Stimulated activated CD4-positive, alpha-beta T cell treated with anti-CD3 and anti-CD28 coated beads, Interleukin-2, amount 100 ng/mL, for 4 hours (primary cell): ENCODE results near the gene SYS1.
A peak's percentile ranks its signal among the peaks of the same experiment; 100 is the strongest.

ENCODE experiments used
- DNase-seq: peaks from one replicate; pipeline ENCODE4 v3.0.0-alpha.2; 2020; ENCODE audit warnings: low read depth

The SYS1 gene

DNA sequence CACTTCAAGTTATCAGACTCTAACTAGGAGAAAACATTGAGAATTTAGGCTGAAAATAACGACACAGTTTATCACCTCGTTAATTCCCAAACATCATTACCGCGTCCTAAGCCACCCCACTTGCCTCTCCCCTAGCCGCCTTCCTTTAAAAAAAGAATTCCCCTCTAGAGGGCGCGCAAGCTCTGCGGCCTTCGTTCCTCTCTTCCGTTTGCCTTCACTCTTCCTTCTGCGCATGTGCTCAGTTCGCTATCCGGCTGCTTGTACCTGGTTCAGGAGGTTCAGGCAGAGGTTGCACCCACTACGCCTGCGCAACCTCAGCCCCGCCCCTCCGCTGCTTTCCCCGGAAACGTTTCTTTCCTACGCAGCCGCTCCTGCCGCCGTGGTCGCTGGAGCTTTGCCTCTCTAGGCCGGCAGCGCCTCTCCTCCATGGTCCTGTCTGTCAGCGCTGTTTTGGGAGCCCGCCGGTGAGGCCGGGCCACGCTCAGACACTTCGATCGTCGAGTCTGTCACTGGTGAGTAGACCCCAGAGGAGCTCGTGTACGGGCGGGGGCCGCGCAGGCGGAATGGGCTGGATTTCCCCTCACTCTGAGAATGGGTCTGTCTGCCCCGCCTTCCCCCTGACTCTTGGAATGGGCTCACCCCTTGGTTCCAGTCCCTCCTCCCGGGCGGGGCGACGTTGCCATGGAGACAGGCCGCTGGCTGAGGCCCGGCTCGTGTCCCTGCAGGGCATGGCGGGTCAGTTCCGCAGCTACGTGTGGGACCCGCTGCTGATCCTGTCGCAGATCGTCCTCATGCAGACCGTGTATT, at the start of gene SYS1:
Gene SYS1 (plus strand): TSS at position 353 of the 807 bp plus-strand sequence. CDS start 376 bp downstream, at position 729.
- peak; percentile 98 for DNase-seq

DNA sequence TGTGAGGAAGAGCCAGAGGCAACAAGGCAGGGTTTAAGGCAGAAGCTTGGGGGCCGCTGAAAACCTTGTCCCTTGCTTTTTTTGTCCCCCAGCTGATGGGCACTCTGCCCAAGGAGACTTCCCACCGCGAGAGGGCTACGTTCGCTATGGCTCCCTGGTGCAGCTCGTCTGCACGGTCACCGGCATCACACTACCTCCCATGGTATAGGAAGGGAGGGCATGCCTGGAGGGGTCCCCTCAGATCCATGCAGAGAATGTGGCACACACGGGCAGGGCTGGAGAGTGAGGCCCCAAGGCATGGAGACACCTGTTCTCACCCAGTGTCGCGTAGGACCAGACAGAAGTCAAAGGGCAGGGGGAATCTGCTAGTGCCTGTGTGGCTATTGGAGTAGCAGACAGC, 49.0 kb upstream of the SYS1 start:
- DNase-seq, result no peak

DNA sequence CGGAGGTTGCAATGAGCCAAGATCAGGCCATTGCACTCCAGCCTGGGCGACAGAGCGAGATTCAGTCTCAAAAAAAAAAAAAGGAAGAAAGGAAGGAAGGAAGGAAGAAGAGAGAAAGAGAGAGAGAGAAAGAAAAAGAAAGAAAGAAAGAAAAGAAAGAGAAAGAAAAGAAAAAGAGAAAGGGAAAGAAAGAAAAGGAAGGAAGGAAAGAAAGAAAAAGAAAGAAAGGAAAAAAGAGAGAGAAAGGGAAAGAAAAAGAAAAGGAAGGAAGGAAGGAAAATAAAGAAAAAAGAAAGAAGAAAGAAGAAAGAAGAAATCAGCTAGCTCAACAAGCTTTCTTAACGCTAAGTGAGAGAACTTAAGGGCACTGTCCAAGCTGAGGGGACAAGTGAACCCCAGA, 47.3 kb upstream of the SYS1 start:
- no peak for DNase-seq

DNA sequence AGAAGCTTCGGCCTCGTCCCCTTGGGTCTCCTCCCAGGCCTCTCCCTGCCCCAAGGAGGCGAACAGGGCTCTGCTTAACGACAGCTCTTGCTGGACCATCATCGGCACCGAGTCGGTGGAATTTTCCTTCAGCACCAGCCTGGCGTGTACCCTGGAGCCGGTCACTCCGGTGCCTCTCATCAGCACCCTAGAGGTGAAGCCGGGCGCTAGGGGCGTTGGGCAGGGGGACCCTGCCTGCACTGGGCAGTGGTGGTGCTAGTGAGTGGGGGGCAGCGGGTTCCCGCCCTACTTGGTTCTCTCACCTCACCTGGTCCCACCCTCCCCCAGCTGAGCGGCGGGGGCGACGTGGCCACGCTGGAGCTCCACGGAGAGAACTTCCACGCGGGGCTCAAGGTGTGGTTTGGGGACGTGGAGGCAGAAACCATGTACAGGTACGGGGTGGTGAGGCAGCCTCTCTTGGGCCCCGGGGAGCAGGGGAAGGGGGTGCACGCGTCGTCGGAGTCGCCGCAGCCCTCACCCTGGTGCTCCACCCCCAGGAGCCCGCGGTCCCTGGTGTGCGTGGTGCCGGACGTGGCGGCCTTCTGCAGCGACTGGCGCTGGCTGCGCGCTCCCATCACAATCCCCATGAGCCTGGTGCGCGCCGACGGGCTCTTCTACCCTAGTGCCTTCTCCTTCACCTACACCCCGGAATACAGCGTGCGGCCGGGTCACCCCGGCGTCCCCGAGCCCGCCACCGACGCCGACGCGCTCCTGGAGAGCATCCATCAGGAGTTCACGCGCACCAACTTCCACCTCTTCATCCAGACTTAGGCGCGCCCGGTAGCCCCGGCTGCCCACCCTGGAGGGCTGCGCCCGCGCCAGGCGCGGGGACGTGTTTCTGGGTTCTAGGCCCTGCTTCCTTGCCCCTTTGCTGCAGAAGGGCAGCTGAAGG, 46.5 kb upstream of the SYS1 start:
- DNase-seq, result no peak

DNA sequence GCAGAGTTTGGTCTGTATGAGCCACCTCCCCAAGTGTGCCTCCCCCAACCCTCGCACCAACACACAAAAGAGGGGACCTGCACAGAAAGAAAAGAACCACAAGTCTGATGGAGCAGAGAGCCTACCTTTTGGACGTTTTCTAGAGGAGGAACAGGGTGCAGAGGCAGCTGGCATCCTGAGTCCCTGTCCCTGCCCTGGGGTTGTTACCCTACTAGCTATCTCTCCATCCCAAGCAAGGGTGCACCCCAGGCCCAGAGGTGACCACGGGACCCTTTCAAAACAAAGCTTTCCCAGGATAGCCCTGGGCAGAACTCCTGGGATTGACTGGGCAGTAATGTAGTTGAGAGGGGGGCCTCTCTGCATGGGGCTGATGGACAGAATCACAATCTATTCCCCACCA, 45.1 kb upstream of the SYS1 start:
- no peak for DNase-seq

DNA sequence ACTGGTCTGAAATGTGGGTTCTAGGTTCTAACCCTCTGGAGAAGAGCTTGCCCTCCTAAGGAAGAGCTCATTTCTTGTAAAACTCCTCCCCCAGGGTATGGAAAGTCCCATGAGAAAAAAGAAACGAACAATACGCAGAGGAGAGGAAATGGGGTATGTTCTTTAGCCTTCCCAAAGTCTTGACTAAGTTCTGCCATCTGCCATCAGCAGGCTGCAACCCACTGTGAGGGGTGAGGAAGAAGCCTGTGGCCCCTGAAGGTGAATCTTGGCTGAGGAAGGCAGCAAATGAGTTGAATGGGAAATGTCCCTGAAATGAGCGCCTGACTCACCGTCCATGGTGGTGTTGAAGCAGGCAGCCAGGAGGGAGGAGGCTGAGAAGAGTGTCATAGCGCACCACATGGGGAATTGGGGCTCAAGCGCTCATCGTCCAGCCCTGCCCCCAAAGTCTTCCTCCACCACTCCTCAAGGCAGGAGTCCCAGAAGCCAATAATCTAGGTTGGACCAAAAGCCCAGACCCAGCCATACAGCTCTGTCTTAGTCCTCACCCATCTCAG, 44.5 kb upstream of the SYS1 start:
- no peak for DNase-seq

DNA sequence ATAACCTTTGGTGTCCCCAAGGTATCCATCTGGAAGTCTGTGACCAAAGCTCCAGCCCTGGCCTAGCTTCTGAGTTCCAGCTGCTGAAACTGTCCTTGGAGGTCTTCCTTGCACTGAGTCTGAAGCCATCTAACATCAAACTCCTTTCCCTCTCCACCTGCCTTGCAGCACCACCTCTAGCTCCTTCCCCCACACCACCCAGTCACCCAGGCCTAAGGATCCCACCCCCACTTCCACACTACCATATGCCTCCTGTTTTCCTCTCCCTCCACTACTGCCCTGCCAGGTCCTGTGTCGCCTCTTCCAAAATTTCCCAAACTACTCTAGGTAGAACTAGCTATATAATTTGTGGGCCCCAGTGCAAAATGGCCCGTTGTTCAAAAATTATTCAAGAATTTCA, 44.0 kb upstream of the SYS1 start:
- DNase-seq, result no peak

DNA sequence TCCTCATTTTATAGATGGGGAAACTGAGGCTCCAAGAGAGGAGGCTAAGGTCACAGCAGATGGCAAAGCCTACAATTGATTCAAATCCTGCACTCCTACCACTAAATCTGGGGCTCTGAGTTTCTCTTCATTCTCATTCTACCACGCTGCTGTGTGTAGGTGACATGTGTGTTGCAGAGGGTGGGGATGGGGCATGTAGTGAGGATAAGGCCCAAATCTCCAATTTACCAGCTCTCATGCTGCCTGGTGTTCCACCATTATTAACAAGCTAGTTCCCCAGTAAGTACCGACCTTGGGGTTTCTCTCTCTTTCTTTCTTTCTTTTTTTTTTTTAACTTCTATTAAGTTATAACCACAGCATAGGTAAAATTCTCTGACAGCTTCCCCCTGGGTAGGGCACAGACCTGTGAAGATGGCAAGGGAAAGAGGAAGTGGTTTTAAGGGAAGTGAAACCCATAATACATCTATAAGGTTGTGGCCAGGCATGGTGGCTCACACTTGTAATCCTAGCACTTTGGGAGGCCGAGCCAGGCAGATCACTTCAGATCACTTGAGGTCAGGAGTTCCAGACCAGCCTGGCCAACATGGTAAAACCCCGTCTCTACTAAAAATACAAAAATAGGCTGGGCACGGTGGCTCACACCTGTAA, 41.9 kb upstream of the SYS1 start:
- no peak for DNase-seq

DNA sequence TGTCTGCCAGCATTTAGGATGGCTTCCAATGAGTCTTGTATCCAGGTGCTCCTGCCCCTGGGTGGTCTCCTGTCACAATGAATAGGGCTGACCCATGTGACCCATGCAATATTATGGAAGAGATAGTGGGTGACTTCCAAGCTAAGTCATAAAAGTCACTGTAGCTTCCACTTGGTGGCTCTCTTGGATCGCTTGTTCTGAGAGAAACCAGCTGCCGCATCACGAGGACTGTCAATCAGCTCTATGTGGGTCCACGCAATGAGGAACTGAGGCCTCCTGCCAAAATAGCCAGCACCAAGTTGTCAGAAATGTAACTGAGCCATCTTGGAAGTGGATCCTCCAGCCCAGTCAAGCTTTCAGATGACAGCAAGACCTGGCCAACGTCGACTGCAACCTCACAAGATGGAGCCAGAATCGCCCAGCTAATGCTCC, 40.0 kb upstream of the SYS1 start:
- DNase-seq, result no peak

DNA sequence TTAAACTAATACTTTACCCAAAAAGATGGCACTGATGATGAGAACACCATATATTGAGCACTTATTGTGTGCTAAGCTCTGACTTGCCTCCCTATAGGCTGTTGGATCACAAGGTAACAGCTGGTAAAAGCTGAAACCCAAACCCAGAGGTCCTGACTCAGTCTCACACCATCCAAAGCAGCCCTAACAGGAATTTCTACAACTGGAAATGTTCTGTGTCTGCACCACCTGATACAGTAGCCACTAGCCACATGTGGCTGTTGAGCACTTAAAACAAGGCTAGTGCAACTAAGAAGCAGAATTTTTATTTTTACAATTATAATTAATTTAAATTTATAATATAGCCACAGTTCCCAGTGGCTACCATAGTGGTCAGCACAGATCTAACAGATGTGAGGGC, 39.2 kb upstream of the SYS1 start:
- DNase-seq, result no peak

DNA sequence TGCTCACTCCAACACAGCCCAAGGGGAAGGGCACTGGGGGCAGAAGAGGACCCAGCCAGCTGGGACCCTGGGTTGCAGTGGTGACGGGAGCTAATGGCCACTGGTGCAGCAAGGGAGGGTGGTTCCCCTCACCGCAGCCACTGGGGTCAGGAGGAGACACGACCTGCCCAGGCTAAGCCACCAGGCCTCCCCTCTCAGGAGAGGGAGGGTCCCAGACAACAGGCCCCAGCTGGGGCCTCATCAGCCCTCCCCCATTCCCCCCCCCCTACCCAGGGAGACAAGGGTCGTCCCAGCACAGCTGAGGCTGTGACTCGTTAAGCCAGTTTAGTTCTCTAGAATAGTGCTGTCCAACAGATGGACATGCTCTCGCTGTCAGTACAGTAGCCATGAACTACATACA, 37.6 kb upstream of the SYS1 start:
- DNase-seq, result no peak

DNA sequence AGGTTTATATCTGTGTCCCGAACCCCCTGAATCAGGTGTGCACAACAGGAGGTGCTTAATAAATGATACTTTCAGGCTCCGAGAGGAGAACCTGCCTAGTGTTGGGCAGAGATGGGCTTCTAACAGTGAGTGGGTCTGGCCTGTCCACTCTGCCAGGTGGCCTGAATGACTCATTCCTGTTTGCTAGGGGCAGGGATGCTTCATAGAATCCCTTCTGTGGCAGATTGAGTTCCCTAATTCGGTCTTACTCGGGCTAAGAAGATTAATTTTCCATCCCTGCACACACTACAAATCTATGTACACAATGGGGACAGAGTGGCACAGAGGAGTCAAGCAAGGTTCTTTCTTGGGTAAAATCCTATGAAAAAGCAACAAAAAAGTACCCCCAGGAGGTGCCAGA, 34.5 kb upstream of the SYS1 start:
- no peak for DNase-seq

DNA sequence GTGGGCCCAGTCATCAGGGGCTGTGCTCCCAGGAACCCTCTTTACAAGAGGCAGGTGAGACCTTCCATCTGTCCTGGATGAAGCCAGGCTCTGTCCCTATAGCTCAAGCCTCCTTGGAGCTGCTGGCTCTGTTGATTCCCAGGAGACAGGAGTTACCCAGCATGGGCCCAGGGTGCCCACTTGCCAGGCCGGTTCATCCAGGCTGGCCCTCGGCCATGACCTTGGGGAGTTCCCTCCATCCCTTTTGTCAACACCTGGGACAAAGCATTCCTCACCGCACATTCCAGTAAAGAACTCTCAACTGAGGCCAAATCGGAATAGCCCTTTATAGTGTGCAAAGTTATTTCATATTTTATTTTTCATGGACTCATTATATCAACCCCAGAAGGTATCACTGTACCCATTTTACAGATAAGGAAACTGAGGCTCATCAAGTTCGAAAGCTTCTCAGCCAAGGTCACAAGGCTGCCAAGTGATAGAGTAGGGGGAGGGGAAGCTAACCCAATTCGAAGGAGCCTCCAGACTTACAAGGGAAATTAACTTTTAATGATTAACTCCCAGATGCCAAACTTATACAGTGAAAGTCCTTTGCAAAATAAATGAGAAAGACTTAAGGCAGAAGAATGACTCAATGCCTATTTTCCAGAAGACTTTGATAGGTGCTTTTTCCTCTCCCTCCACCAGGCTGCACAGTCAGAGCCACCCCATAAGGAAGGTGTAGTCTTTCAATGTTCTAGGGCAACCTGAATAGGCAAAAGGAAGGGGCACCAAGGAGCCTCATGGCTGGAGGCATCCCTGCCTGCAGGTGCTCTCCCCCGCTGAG, 33.2 kb upstream of the SYS1 start:
- no peak for DNase-seq

DNA sequence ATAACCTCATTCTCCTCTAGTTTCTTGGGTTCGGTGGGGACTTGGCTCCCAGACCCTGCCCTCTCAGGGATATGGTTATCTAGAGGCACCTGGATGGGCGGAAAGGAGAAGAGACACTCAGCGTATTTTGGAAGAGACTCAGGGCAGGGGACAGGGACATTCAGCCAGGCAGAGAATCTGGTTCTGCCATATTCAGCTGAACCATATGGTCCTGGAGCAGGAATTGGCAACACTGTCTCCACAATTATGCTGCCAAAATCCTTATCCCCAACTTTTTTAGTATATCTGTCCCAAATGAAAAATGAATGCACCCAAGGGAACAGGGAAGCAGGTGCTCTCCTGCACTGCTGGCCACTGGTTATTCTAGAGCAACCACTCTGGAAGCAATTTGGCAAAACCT, 32.5 kb upstream of the SYS1 start:
- no peak for DNase-seq

DNA sequence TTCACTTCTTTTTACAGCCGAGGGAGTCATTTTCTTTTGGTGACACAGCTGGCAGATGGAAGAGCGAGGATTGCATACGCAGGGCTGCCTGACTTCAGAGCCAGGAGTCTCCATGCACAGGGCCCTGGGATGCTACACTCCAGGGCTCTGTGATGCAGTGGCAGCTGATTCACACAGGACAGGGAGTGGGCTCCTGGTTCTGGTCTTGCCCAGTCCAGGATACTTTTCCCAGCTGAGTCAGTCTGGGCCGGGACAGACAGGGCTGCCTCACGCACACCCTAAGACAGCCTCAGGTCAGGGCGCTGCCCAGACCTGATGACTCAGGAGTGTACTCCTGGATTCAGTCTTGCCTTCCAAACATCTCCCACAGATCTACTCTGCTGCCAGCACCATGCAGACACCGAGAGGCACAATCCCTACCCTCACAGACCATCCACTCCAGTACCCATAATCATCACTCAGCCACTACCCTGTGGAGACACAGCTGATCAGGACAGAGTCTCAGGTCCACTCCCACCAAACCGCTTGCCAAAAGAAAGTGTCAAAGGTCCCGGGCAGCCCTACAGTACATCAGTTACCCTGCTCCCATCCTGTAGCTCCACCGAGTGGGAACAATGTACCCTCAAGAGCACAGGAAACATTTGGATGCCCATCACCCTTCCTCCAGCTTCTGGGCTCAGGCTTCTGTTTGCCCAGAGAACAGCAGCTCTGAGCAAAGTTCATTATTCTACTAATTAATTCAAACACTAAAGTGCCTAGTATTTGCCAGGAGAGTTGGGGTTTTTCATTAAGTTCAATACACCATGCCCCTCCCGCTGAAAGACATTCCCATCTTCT, 26.2 kb upstream of the SYS1 start:
- no peak for DNase-seq

DNA sequence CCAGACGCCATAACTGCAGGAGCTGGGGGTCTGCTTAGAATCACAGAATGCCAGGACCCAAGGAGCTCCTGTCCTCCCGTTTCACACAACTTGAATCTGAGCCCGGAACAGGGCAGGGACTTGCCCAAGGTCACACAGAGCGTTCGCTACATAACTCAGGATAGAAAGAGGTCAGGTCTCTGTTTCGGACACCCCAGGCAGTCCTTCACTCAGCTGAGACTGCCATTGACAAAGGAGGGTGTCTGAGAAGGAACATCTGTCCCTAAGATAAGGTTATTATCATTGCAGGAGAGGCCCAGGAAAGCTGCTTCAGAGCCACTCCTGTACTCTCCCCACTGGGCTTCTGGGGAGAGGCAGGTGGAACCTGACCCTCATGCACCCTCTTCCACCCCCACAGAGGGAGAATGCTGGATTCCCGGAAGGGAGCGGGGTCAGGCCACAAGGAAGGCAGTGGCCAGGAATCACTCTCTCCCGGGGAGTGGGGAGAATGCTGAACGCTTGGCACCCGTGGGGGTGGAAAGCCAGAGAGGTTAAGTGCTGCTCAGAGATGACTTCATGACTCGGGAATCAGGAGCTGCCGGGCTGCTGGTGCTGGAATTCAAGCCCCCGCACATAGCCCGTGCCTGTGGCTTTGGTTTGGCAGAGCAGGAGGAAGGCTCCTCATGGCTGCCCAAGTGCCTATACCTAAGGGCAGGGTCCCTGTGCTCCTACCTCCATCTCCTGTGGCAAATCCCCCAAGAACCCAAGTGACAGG, 25.4 kb upstream of the SYS1 start:
- no peak for DNase-seq

DNA sequence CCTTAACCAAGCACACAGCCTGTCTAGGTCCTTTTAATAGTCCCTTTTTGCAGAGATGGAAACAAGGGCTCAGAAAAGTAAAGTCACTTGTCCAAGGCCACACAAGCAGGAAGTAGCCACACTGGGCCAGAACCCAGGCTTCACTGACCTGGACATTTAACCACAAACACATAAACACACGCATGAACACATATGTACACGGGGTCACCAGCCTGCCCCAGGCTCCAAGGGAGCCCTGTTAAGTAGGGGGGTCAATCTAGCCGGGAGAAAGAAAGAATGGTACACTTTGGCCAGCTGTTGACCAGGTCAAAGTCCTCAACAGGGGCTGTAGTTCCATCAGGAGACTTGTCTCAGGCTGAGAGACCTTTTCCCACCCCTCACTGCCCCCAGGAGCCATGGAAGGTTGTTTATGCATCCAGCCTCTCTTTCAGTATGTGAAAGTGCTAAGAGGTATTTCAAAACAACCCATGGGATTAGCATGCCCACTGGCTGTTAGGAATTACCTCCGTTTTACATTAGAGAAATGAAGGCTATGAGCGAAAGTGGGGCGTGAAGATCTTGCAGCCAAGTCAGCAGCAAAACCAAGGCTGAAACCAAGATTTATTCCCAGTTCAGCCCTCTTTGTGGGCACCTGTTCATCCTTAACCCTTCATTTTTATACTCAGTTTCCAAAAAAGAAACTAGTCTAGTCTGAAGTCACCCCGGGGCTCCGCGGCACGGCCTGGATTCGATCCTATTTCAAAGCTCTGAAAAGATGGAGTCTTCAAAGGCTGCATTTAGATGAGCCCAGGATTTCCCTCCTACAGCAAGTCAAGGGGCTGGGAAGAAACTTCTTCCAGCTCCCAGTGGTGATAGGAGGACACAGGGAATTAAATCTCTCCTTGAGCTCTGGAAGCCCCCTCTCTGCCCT, 24.6 kb upstream of the SYS1 start:
- DNase-seq, result no peak

DNA sequence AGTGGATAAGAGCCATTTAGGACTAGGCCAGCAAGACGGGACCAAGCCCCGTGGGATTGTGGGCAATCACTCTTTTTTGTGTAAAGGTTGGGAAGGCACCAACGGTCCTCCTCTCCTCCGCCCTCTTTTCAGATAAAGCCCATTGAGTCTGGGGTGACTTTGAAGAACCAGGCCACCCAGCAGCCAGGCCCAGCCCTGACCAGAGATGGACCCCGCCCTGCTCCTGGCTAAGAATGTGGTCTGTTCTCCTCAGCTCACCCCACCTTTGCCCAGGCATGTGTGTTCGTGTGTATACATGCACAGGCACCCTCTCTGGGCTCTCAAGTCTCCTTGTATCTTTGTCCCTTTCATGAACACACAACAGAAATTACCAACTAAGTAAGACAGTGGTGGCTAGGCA, 23.9 kb upstream of the SYS1 start:
- no peak for DNase-seq

DNA sequence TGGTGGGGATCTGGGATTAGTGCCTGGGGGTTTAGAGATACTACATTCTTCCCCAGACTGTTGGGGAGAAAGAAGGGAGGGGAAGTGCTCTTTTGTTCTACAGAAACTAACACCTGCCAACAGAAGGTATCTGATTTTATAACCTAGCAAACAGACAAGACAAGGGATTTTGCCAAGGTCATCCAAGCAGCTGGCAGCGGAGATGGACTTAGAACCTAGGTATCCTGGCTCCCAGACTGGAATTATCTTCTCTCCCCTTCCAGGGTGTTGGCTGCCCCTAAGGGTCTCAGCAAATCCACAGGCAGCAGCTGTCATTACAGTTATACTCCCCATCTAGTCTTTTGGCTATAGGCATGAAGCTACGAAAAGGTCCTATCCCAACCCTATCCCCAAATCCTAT, 23.2 kb upstream of the SYS1 start:
- DNase-seq, result no peak
